ENCODE measurements around the gene NKX2-1. TPM values are rescaled to one million over a fixed set of nuclear protein-coding genes. Genes with fewer than 3 reads are reported as not detected.

Gene NKX2-1
- total and polyA plus RNA-seq, 2 donors (not counting 1 experiment from before 2014, with no cell fraction given): not detected

DNA sequence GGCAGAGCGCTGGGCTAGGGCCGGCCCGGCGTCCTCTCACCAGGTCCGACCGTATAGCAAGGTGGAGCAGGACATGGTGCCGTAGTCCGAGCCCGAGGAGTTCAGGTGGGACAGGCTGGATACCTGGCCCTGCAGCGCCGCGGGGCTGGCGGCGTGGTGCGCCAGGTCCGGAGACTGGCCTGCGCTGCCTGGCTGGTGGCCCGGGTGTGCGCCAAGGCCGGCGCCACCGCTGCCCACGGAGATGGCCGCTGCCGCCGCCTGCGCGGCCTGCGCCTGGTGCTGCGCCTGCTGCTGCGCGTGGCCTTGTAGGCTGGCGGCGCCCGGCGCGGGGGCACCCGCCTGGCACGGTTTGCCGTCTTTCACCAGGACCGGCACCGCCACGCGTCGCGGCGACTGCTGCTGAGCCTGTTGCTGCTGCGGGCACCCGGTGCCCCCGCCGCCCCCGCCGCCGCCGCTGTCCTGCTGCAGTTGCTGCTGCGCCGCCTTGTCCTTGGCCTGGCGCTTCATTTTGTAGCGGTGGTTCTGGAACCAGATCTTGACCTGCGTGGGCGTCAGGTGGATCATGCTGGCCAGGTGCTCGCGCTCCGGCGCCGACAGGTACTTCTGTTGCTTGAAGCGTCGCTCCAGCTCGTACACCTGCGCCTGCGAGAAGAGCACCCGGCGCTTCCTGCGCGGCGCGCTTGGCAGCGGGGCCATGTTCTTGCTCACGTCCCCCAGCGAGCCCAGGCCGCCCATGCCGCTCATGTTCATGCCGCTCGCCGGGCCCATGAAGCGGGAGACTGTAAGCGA is 2.6 kb downstream of the NKX2-1 start:
- 14% methylated on average over 87 of the region's 87 CpGs for WGBS (ENCODE audit: insufficient coverage)

DNA sequence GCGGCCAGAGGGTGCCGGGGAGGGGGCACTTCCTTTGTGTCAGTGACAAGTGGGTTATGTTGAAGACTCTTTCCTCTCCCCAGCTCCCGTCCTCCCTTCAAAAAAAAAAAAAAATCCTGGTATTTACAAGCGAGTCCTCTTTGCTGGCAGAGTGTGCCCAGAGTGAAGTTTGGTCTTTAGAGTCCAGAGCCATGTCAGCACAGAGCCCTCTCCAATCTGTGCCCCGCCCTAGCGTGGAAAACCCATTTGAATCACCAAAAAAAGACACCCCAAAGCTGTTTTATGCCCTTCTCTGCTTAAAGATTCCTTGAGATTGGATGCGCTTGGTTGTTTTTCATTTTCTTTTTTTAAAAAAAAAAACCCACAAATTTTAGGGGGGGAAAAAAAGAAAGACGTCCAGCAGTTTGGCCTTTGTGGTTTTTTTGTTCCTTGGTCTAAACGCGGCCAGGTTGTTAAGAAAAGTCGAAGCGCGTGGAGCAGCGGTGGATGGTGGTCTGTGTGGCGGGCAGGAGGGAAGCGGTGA is 3.3 kb downstream of the NKX2-1 start:
- Mint-ChIP-seq H3K4me1 (peaks cover 8% of the 10 kb centered on the region), H3K27ac (no peak overlapping the region), H3K9me3 (ENCODE audit: insufficient read depth) (no peaks in the 10 kb centered on the region), H3K4me3 (no peak overlapping the region), H3K27me3 (peaks cover 67% of the 10 kb centered on the region)
- Histone ChIP-seq H3K27ac (ENCODE audit: low read length in 2 of 2) (no peak overlapping the region), H3K4me1 (ENCODE audit: control insufficient read depth in 2 of 2, insufficient read depth in 2 of 2, low read length in 2 of 2) (peaks cover 8 to 9% of the 10 kb centered on the region in 2 donors), H3K36me3 (replicated peaks in 1 of 2; ENCODE audit: control extremely low read depth in 1 of 2, control insufficient read depth in 1 of 2, extremely low read depth in 1 of 2, insufficient read depth in 2 of 2, low read length in 1 of 2) (no peaks in the 10 kb centered on the region), H3K9me3 (ENCODE audit: control extremely low read depth in 1 of 3, control insufficient read depth in 2 of 3, insufficient read depth in 1 of 3, low read length in 2 of 3) (peaks cover 0 to 27% (median 0%) of the 10 kb centered on the region in 3 donors), H3K4me3 (ENCODE audit: control extremely low read depth in 1 of 5, extremely low read depth in 1 of 5, insufficient read depth in 1 of 5, low read depth in 2 of 5, low read length in 4 of 5) (no peak overlapping the region), H2AFZ (ENCODE audit: insufficient read depth, low read depth, low read length, poor library complexity, severe bottlenecking) (no peak overlapping the region), H4K20me1 (ENCODE audit: control insufficient read depth, insufficient read depth, low read length, poor library complexity, severe bottlenecking) (no peaks in the 10 kb centered on the region), H3K4me2 (replicated peaks; ENCODE audit: low read depth, low read length, poor library complexity, severe bottlenecking) (no peak overlapping the region), H3K9ac (ENCODE audit: low read length) (no peak overlapping the region), H3K27me3 (replicated peaks in 1 of 4; ENCODE audit: control extremely low read depth in 1 of 4, control insufficient read depth in 3 of 4, insufficient read depth in 4 of 4, low read length in 3 of 4) (peaks cover 0 to 69% (median 20%) of the 10 kb centered on the region in 4 experiments), H3K79me2 (ENCODE audit: control insufficient read depth, insufficient read depth, low read length) (no peaks in the 10 kb centered on the region)
- DNase-seq (no peak), ATAC-seq (ENCODE audit: low read depth) (no peak)
- ChIA-PET POLR2A (no interaction called here), CTCF (no interaction called here)
- TF ChIP-seq EZH2 (IDR thresholded peaks at IDR 0.05; ENCODE audit: borderline replicate concordance, insufficient read depth, low read depth, low read length, poor library complexity, severe bottlenecking): no peak
- TF ChIP-seq, protein P1, sequence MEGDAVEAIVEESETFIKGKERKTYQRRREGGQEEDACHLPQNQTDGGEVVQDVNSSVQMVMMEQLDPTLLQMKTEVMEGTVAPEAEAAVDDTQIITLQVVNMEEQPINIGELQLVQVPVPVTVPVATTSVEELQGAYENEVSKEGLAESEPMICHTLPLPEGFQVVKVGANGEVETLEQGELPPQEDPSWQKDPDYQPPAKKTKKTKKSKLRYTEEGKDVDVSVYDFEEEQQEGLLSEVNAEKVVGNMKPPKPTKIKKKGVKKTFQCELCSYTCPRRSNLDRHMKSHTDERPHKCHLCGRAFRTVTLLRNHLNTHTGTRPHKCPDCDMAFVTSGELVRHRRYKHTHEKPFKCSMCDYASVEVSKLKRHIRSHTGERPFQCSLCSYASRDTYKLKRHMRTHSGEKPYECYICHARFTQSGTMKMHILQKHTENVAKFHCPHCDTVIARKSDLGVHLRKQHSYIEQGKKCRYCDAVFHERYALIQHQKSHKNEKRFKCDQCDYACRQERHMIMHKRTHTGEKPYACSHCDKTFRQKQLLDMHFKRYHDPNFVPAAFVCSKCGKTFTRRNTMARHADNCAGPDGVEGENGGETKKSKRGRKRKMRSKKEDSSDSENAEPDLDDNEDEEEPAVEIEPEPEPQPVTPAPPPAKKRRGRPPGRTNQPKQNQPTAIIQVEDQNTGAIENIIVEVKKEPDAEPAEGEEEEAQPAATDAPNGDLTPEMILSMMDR (IDR thresholded peaks at IDR 0.05): no peak
- intact Hi-C loops (cut with micrococcal nuclease): no loop called here
- WGBS (ENCODE audit: insufficient coverage): 15% methylated on average over 8 of the region's 16 CpGs

More for the DNA sequence above, 2.6 kb downstream of the NKX2-1 start:
- Histone ChIP-seq H3K4me1 (ENCODE audit: control insufficient read depth in 2 of 2, insufficient read depth in 2 of 2, low read length in 2 of 2) (peaks cover 8 to 9% of the 10 kb centered on the region in 2 donors), H4K20me1 (ENCODE audit: control insufficient read depth, insufficient read depth, low read length, poor library complexity, severe bottlenecking) (no peaks in the 10 kb centered on the region), H3K4me3 (ENCODE audit: control extremely low read depth in 1 of 5, extremely low read depth in 1 of 5, insufficient read depth in 1 of 5, low read depth in 2 of 5, low read length in 4 of 5) (no peak overlapping the region), H3K9me3 (ENCODE audit: control extremely low read depth in 1 of 3, control insufficient read depth in 2 of 3, insufficient read depth in 1 of 3, low read length in 2 of 3) (peaks cover 0 to 31% (median 0%) of the 10 kb centered on the region in 3 donors), H3K79me2 (ENCODE audit: control insufficient read depth, insufficient read depth, low read length) (no peaks in the 10 kb centered on the region), H3K9ac (ENCODE audit: low read length) (no peak overlapping the region), H3K27me3 (replicated peaks in 1 of 4; ENCODE audit: control extremely low read depth in 1 of 4, control insufficient read depth in 3 of 4, insufficient read depth in 4 of 4, low read length in 3 of 4) (peaks cover 0 to 71% (median 20%) of the 10 kb centered on the region in 4 experiments), H3K27ac (ENCODE audit: low read length in 2 of 2) (no peak overlapping the region), H2AFZ (ENCODE audit: insufficient read depth, low read depth, low read length, poor library complexity, severe bottlenecking) (no peak overlapping the region), H3K36me3 (replicated peaks in 1 of 2; ENCODE audit: control extremely low read depth in 1 of 2, control insufficient read depth in 1 of 2, extremely low read depth in 1 of 2, insufficient read depth in 2 of 2, low read length in 1 of 2) (no peaks in the 10 kb centered on the region), H3K4me2 (replicated peaks; ENCODE audit: low read depth, low read length, poor library complexity, severe bottlenecking) (no peak overlapping the region)
- DNase-seq (no peak), ATAC-seq (ENCODE audit: low read depth) (no peak)
- ChIA-PET CTCF (no interaction called here), POLR2A (no interaction called here)
- TF ChIP-seq, protein P1 (IDR thresholded peaks at IDR 0.05): no peak
- TF ChIP-seq EZH2 (IDR thresholded peaks at IDR 0.05; ENCODE audit: borderline replicate concordance, insufficient read depth, low read depth, low read length, poor library complexity, severe bottlenecking): no peak
- H3K27me3 Mint-ChIP-seq: peaks cover 65% of the 10 kb centered on the region
- intact Hi-C loops (cut with micrococcal nuclease): no loop called here
- H3K4me3 Mint-ChIP-seq: no peak overlapping the region
- H3K27ac Mint-ChIP-seq: no peak overlapping the region
- no peaks in the 10 kb centered on the region for H3K9me3 Mint-ChIP-seq (ENCODE audit: insufficient read depth)
- peaks cover 10% of the 10 kb centered on the region for H3K4me1 Mint-ChIP-seq
